MM.1S (cell line): ENCODE measurements around the gene BPI.

Experiments used
- CTCF ChIP-seq: fragments of 300-600 bp; sonication (generic); IDR thresholded peaks from 2 replicates; pipeline ENCODE4 v1.5.1; 2016; ENCODE audit warnings: antibody characterized with exemption, low read length, mixed read lengths
- EZH2 ChIP-seq: fragments of 300-600 bp; sonication (generic); optimal IDR thresholded peaks from 2 replicates; pipeline ENCODE3; 2017; ENCODE audit warnings: low read depth, mild to moderate bottlenecking, antibody characterized with exemption, low read length, mixed read lengths

GRCh38 chr20:38305541-38305940, 1.6 kb downstream of the BPI start:
- TF ChIP-seq CTCF (no peak), EZH2 (no peak)
